Endodermal cell (in vitro differentiated cells): ENCODE measurements around the gene MEIOB. TPM values are rescaled to one million over a fixed set of nuclear protein-coding genes. Genes with fewer than 3 reads are reported as not detected.

Experiments used
- DNase-seq: peaks from one replicate; pipeline ENCODE4 v3.0.0-alpha.2; 2017
- H3K27ac ChIP-seq: 2 replicates; pipeline ENCODE4 v1.5.1; 2013; ENCODE audit warnings: mild to moderate bottlenecking, low read depth, low read length, moderate library complexity
- H3K27me3 ChIP-seq: 2 replicates; pipeline ENCODE4 v1.6.1; 2013; ENCODE audit warnings: mild to moderate bottlenecking, low read length, moderate library complexity; ENCODE audit not compliant: insufficient read depth, control insufficient read depth, poor library complexity, severe bottlenecking
- H3K36me3 ChIP-seq: 2 replicates; pipeline ENCODE4 v1.7.0; 2013; ENCODE audit warnings: mild to moderate bottlenecking, low read length, moderate library complexity; ENCODE audit not compliant: control insufficient read depth, insufficient read depth
- H3K4me1 ChIP-seq: one replicate; pipeline ENCODE4 v1.7.0; 2013; ENCODE audit warnings: low read length; ENCODE audit not compliant: control insufficient read depth, insufficient read depth
- H3K4me3 ChIP-seq: 2 replicates; pipeline ENCODE4 v1.5.1; 2013; ENCODE audit warnings: mild to moderate bottlenecking, low read length, moderate library complexity
- H3K9ac ChIP-seq: 2 replicates; pipeline ENCODE4 v1.6.1; 2013; ENCODE audit warnings: mild to moderate bottlenecking, low read length, moderate library complexity; ENCODE audit not compliant: poor library complexity, severe bottlenecking; ENCODE audit errors: extremely low read depth
- H3K9me3 ChIP-seq: 2 replicates; pipeline ENCODE4 v1.6.1; 2013; ENCODE audit warnings: mild to moderate bottlenecking, low read length, moderate library complexity; ENCODE audit not compliant: control insufficient read depth
- H3K27ac Mint-ChIP-seq: 2 replicates; pipeline ENCODE4 v1.8.0; 2020; ENCODE audit warnings: mixed read lengths
- H3K27me3 Mint-ChIP-seq: 2 replicates; pipeline ENCODE4 v1.8.0; 2021; ENCODE audit warnings: mild to moderate bottlenecking, mixed read lengths; ENCODE audit not compliant: insufficient read depth
- H3K36me3 Mint-ChIP-seq: 2 replicates; pipeline ENCODE4 v1.8.0; 2020; ENCODE audit warnings: low read depth, mixed read lengths
- H3K4me1 Mint-ChIP-seq: 2 replicates; pipeline ENCODE4 v1.8.0; 2020; ENCODE audit warnings: mixed read lengths
- H3K4me3 Mint-ChIP-seq: 2 replicates; pipeline ENCODE4 v1.8.0; 2020; ENCODE audit warnings: mild to moderate bottlenecking, moderate library complexity, mixed read lengths
- H3K9me3 Mint-ChIP-seq: 2 replicates; pipeline ENCODE4 v1.8.0; 2020; ENCODE audit warnings: mild to moderate bottlenecking, mixed read lengths
- CTCF ChIP-seq: fragments of 200-600 bp; sonication (generic); conservative IDR thresholded peaks from 2 replicates; pipeline ENCODE4 v1.5.0; 2021; ENCODE audit warnings: antibody characterized with exemption, mild to moderate bottlenecking
- WGBS, 2 experiments: methylation state at CpG; one replicate each; pipeline versions ENCODE4 v1.1.5 to v1.1.7; 2013; ENCODE audit warnings: missing lambda C conversion rate in 2 of 2, mixed read lengths in 1 of 2; ENCODE audit not compliant: insufficient coverage in 1 of 2, insufficient read length in 1 of 2; 5-methylcytosine and 5-hydroxymethylcytosine counted together
- total RNA-seq, 2 donors: library from RNA; stranded (reverse); fragmentation: NEBNext Ultra II Directional in 1 of 2; extraction: Animal tissue kit (Norgen Biotek cat#: 25700) in 1 of 2; gene quantifications; 2 replicates in 1 of 2; 3 replicates in 1 of 2; pipeline ENCODE4 v1.2.1, GENCODE V29; 2021

Gene MEIOB
- total RNA-seq, 2 donors from 2014 or later = not detected

GRCh38 chr16:1879477-1879876 is 7.5 kb upstream of the MEIOB start:
- H3K4me1 ChIP-seq = no peaks in the 10 kb centered on the region
- H3K36me3 ChIP-seq = no peaks in the 10 kb centered on the region
- Mint-ChIP-seq H3K27ac (no peak overlapping the region), H3K27me3 (peaks cover 25% of the 10 kb centered on the region), H3K9me3 (no peaks in the 10 kb centered on the region), H3K4me1 (no peaks in the 10 kb centered on the region), H3K36me3 (no peaks in the 10 kb centered on the region), H3K4me3 (no peak overlapping the region)
- DNase-seq = no peak
- no peaks in the 10 kb centered on the region for H3K9me3 ChIP-seq
- WGBS, 2 experiments = 61 to 77% methylated on average over 2 of the region's 2 CpGs
- no peak overlapping the region for H3K4me3 ChIP-seq
- peaks cover 14% of the 10 kb centered on the region for H3K27me3 ChIP-seq
- TF ChIP-seq CTCF = no peak
- no peak overlapping the region for H3K27ac ChIP-seq
- H3K9ac ChIP-seq = no peak overlapping the region

- H3K27ac Mint-ChIP-seq = no peak overlapping the region
- H3K9me3 ChIP-seq = no peaks in the 10 kb centered on the region
- H3K4me1 ChIP-seq = no peaks in the 10 kb centered on the region
- H3K4me1 Mint-ChIP-seq = no peaks in the 10 kb centered on the region
- TF ChIP-seq CTCF = no peak
- no peaks in the 10 kb centered on the region for H3K36me3 Mint-ChIP-seq
- H3K9me3 Mint-ChIP-seq = no peaks in the 10 kb centered on the region
- 90 to 92% methylated on average over 2 to 5 of the region's 5 CpGs for WGBS, 2 experiments
- H3K27me3 Mint-ChIP-seq = peaks cover 34% of the 10 kb centered on the region
- no peak for DNase-seq
- no peaks in the 10 kb centered on the region for H3K36me3 ChIP-seq
- no peak overlapping the region for H3K4me3 Mint-ChIP-seq
- peaks cover 20% of the 10 kb centered on the region for H3K27me3 ChIP-seq
- H3K9ac ChIP-seq = no peak overlapping the region
- H3K27ac ChIP-seq = no peak overlapping the region
- H3K4me3 ChIP-seq = no peak overlapping the region
Observed at GRCh38 chr16:1878256-1878655, 6.3 kb upstream of the MEIOB start.

- no peak overlapping the region for H3K27ac Mint-ChIP-seq
- no peaks in the 10 kb centered on the region for H3K4me1 ChIP-seq
- no peak overlapping the region for H3K27ac ChIP-seq
- no peaks in the 10 kb centered on the region for H3K9me3 ChIP-seq
- TF ChIP-seq CTCF = no peak
- H3K9ac ChIP-seq = no peak overlapping the region
- H3K36me3 Mint-ChIP-seq = no peaks in the 10 kb centered on the region
- no peaks in the 10 kb centered on the region for H3K4me1 Mint-ChIP-seq
- no peak for DNase-seq
- no peaks in the 10 kb centered on the region for H3K9me3 Mint-ChIP-seq
- no peak overlapping the region for H3K4me3 ChIP-seq
- H3K4me3 Mint-ChIP-seq = no peak overlapping the region
- peaks cover 39% of the 10 kb centered on the region for H3K27me3 Mint-ChIP-seq
- WGBS, 2 experiments = 82 to 88% methylated on average over 10 to 11 of the region's 11 CpGs
- H3K27me3 ChIP-seq = peaks cover 21% of the 10 kb centered on the region
- H3K36me3 ChIP-seq = no peaks in the 10 kb centered on the region
Observed at GRCh38 chr16:1877804-1878203, 5.8 kb upstream of the MEIOB start.
